ENCODE results near the gene UBC. TPM values are rescaled to one million over a fixed set of nuclear protein-coding genes. Genes with fewer than 3 reads are reported as not detected.
A peak's percentile ranks its signal among the peaks of the same experiment; 100 is the strongest.

Gene UBC
- total RNA-seq, 3 donors from 2014 or later, result 1,552 to 1,797 (median 1,598) TPM

- intact Hi-C loops (cut with DNase I; ENCODE audit: low total_unique reads), result no loop called here
- Histone ChIP-seq H3K27me3 (no peaks in the 10 kb centered on the region), H3K4me1 (peaks cover 8 to 18% of the 10 kb centered on the region in 2 donors), H3K4me3 (peak overlapping the region; percentile 30 to 60 (median 33)), H3K27ac (peak overlapping the region; percentile 63 to 78), H3K9me3 (no peaks in the 10 kb centered on the region), H3K36me3 (no peaks in the 10 kb centered on the region)
- peak in 1 of 3 donors; percentile 13 for TF ChIP-seq CTCF (IDR thresholded peaks at IDR 0.05)
- TF ChIP-seq POLR2A (IDR thresholded peaks at IDR 0.05), result peak; percentile 76
- peak in 2 of 3 donors; percentile 93 to 96 for TF ChIP-seq POLR2AphosphoS5 (IDR thresholded peaks at IDR 0.05)
- DNase-seq (ENCODE audit: low spot score in 2 of 2), result no peak
Measured at GRCh38 chr12:124910561-124911478, 3.6 kb downstream of the UBC start.

- intact Hi-C loops (cut with DNase I; ENCODE audit: low total_unique reads), result no loop called here
Measured at GRCh38 chr12:124909831-124910560, 4.5 kb downstream of the UBC start.

GRCh38 chr12:124906606-124907261 lies 7.7 kb downstream of the UBC start:
- peak; percentile 84 to 92 for DNase-seq (ENCODE audit: low spot score in 2 of 2)
- H3K27ac ChIP-seq, result peak overlapping the region; percentile 52 to 56
- intact Hi-C loops (cut with DNase I; ENCODE audit: low total_unique reads), result no loop called here

More at GRCh38 chr12:124909831-124910560, 4.5 kb downstream of the UBC start:
- H3K27me3 ChIP-seq, result no peaks in the 10 kb centered on the region
- H3K4me1 ChIP-seq, result peaks cover 9 to 18% of the 10 kb centered on the region in 2 donors
- H3K27ac ChIP-seq, result peak overlapping the region; percentile 63 to 78
- peak; percentile 29 for TF ChIP-seq POLR2A (IDR thresholded peaks at IDR 0.05)
- no peak for TF ChIP-seq CTCF (IDR thresholded peaks at IDR 0.05)
- peak; percentile 23 to 73 (median 72) for TF ChIP-seq POLR2AphosphoS5 (IDR thresholded peaks at IDR 0.05)
- H3K9me3 ChIP-seq, result no peaks in the 10 kb centered on the region
- DNase-seq (ENCODE audit: low spot score in 2 of 2), result no peak
- H3K36me3 ChIP-seq, result no peaks in the 10 kb centered on the region
- peak overlapping the region; percentile 30 to 60 (median 33) for H3K4me3 ChIP-seq

More at GRCh38 chr12:124906606-124907261, 7.7 kb downstream of the UBC start:
- Histone ChIP-seq H3K36me3 (no peaks in the 10 kb centered on the region), H3K9me3 (no peaks in the 10 kb centered on the region), H3K4me1 (peaks cover 15 to 16% of the 10 kb centered on the region in 2 donors), H3K4me3 (no peak overlapping the region), H3K27me3 (no peaks in the 10 kb centered on the region)
- peak in 2 of 3 donors; percentile 30 to 54 for TF ChIP-seq POLR2AphosphoS5 (IDR thresholded peaks at IDR 0.05)
- no peak for TF ChIP-seq POLR2A (IDR thresholded peaks at IDR 0.05)
- peak; percentile 98 to 99 (median 98) for TF ChIP-seq CTCF (IDR thresholded peaks at IDR 0.05)

Data from breast epithelium (tissue), 4 donors.